ENCODE measurements around the gene MAPK8.

The MAPK8 gene

DNA sequence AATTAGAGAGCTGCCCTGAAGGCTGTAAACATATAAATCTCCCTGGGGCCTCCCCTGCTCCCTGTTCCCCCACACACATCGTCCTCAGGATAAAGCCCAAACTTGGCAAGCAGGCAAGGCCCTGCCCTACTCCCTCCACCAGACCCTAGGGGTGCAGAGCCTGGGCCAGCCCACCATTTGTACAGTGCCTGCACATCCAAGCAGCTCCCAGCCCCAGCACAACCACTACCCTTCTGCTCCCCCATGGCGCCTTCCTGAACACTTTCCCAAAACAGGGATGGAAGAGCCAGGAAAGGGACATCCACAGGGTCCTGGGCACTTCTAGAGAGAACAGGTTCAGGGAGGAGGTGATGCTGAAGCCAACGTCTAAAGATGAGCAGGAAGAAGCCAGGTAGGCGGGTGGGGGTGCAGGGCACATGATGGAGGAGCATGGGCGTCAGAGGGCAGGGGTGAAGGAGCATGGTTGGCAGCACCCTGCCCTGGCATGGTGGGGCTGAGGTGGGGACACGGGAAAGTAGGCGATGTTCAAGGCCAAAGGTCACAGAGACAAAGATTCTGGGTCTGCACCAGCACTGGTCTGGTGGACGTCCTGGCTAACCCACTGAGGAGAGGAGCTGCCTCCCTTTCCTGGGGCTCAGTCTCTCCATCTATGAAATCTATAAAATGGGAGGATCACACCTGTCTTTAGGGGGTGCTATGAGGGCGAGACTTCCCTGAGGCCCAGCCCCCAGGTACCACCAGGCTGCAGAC lies 157.8 kb downstream of the MAPK8 start:
- no peak overlapping the region for H3K27ac Mint-ChIP-seq
- no peaks in the 10 kb centered on the region for H3K27me3 Mint-ChIP-seq
- H3K9me3 Mint-ChIP-seq = no peaks in the 10 kb centered on the region
- no peaks in the 10 kb centered on the region for H3K4me1 Mint-ChIP-seq
- no peak for ATAC-seq
- no peak overlapping the region for H3K4me3 Mint-ChIP-seq
- DNase-seq = no peak
- H3K36me3 Mint-ChIP-seq (ENCODE audit: low read depth) = no peaks in the 10 kb centered on the region

DNA sequence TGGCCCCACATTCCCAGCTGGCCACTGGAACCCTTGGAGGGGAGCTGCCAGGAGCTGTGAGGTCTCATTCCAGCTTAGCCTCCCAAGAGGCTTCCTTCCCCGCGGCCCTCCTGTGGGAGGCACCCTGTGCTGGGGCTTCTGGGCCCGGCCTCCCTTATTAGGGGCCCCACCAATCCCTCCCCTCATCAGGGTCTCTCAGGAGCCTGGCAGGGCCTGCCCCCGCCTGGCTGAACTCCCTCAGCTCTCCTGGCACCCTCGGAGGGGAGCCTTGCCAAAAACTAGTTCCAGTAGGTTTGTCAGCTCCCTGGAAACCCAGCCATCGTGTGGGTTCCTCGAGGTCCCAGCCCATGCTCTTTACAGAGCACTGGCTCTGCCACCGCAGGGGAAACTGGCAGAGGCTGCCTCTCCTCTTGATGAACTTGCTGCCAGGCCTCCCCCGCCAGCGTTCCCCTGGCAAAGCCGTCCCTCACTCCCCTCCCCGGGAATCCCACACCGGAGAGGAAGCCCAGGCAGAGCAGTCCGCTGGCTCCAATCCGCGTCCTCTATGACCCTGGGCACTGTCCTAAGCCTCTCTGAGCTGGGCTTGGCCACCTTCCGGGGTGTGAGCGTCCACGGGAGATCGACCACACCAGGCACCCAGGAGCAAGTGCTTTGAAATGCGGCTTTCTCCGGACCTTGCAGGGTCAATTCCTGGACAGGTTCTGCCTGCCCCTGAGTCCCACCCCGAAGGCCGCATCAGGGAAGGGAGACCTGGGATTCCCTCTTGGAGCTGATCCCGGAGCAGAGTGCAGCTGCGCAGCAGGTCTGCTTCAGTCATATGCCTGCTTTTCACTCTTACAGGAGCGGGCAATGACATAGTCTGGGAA lies 158.6 kb downstream of the MAPK8 start:
- no peak for ATAC-seq
- Mint-ChIP-seq H3K36me3 (ENCODE audit: low read depth) (no peaks in the 10 kb centered on the region), H3K4me3 (no peak overlapping the region), H3K9me3 (no peaks in the 10 kb centered on the region), H3K4me1 (no peaks in the 10 kb centered on the region), H3K27ac (no peak overlapping the region), H3K27me3 (no peaks in the 10 kb centered on the region)
- no peak for DNase-seq

DNA sequence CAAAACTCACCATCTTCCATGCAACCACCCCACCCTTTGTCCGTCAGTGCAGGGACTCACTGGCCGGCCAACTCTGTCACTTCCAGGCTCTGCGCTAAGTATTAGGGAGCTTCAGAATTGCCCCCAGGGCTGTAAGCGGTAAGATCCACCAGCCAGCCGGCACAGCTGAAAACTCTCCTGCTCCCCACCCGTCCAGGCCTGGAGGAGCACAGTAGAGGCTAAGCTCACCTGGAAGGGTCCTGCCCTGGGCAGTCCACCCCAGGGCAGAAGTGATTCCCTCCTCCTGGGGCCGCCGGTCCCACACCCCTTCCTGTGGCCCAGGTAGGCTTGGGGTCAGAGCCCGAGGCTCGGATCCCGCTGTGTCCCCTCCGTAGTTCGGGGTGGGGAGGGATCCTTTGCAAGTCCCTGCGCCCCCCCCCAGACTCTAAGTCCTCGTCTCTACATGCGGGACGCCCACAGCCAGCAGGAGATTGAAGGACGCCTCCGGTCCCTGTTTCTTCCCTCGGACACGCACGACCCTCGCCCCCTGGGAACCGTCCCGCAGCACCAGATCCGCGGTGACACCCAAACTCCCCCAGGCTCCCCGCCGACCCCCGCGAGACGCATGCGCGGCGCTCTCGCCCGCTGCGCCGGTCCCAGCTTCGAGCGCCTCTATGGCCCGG lies 159.5 kb downstream of the MAPK8 start:
- Mint-ChIP-seq H3K9me3 (no peaks in the 10 kb centered on the region), H3K27me3 (no peaks in the 10 kb centered on the region), H3K27ac (no peak overlapping the region), H3K36me3 (ENCODE audit: low read depth) (no peaks in the 10 kb centered on the region), H3K4me3 (no peak overlapping the region), H3K4me1 (no peaks in the 10 kb centered on the region)
- ATAC-seq (no peak), DNase-seq (no peak)

DNA sequence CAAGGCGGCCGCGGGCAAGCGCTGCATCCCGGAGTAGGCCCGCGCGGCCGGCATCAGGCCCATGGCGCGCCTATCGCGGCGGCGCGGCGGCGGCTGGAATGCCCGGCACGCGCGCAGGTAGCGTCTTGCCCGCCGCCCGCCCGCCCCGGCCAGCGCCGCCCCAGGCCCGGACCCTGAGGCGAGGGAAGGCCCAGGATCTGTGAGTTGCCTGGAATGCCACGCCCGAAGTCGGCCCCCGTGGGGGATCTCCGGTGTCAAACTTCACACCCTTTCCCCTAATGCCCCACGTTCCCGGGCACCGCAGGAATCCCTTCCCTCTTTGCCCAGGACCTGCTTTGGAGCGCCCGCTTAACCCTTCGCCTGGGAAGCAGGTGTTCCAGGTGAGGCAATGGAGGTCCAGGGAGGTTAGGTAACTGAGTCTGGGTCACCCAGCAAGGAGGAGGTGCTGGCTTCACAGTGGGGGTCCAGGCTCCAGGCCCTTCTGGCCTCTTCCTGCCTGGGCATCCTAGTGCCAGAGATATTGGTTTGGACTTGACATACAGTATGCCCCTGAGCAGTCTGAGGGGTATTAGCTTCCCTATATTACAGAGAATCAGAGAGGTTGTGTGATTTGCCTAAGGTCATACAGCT lies 160.2 kb downstream of the MAPK8 start:
- no peak overlapping the region for H3K27ac Mint-ChIP-seq
- H3K27me3 Mint-ChIP-seq = no peaks in the 10 kb centered on the region
- ATAC-seq (no peak), DNase-seq (no peak)
- no peaks in the 10 kb centered on the region for H3K4me1 Mint-ChIP-seq
- no peaks in the 10 kb centered on the region for H3K9me3 Mint-ChIP-seq
- no peaks in the 10 kb centered on the region for H3K36me3 Mint-ChIP-seq (ENCODE audit: low read depth)
- no peak overlapping the region for H3K4me3 Mint-ChIP-seq

DNA sequence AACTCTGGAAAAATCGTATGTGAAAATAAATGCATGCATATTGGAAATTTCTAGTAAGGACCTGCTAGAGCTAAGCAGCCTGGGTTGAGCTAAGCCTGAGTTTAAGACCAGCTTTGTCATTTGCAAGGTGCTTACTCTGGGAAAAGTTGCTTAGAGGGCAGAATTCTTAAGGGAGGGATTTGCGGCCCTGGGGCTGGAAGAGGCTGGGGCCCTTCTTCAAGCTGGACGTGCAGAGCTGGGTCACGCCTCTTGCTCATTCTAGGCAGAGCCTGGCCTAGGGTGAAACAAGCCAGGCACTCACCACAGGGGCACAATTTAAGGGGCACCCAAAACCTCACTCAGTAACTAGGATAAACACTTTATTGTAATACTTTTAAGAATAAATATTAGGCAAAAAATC lies 161.2 kb downstream of the MAPK8 start:
- Mint-ChIP-seq H3K27me3 (no peaks in the 10 kb centered on the region), H3K27ac (no peak overlapping the region), H3K4me3 (no peak overlapping the region), H3K36me3 (ENCODE audit: low read depth) (no peaks in the 10 kb centered on the region), H3K4me1 (no peaks in the 10 kb centered on the region), H3K9me3 (no peaks in the 10 kb centered on the region)
- ATAC-seq (no peak), DNase-seq (no peak)

DNA sequence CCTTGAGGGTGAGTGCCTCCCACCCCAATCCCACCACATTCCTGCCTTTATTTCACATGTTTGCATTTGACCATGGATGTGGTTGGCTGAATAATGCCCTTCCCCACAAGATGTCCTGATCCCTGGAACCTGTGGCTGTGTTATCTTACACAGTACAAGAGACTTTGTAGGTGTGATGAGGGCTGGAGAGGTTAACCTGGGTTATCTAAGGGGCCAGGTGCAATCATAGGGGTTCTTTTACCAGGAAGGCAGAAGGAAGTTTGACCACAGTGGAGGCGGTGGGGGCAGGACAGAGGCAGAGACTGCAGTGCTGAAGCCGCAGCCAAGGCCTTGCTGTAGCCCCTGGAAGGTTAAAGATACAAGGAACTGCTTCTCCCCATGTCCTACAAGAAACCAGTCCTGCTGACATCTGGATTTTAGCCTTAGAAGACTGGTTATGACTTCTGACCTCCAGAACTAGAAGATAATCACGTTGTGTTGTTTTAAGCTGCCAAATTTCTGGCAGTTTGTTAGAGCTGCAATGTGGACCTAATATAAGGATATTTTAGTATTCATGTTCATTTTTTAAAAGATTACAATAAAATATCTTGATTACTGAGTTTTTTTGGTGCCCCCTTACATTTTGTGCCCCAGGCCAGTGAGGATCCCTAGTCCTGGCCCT lies 161.8 kb downstream of the MAPK8 start:
- no peak overlapping the region for H3K4me3 Mint-ChIP-seq
- no peak for ATAC-seq
- no peak overlapping the region for H3K27ac Mint-ChIP-seq
- H3K9me3 Mint-ChIP-seq = no peaks in the 10 kb centered on the region
- DNase-seq = no peak
- H3K36me3 Mint-ChIP-seq (ENCODE audit: low read depth) = no peaks in the 10 kb centered on the region
- no peaks in the 10 kb centered on the region for H3K4me1 Mint-ChIP-seq
- no peaks in the 10 kb centered on the region for H3K27me3 Mint-ChIP-seq

DNA sequence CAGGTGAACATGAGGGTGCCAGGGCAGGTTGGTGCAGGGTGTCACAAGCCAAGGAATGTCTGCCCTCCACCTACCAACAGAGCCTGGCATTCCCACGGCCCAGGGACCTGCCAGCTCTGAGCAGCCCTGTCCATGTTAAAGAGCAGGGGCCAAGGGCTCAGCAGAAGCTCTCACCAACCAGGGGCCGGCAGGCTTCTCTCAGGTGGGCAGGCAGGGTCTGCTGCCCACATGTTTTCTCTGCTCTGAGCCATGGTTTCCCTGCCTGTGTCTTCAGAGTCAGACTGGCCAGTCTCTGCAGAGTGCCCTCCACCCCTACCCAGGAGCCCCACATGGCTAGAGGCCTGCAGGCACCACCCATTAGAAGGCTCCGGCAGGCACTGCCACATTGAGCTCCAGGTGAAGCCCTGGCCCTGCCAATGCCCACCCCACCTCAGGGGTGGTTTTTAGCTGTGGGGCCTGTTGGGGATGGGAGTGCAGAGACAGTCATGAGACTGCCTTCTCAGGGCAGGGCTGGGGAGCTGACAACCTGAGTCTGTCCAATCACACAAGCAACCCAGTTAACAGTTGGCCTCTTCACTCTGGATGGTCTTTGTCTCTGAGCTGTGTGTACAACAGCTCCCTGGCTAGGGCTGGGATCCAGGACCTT lies 162.5 kb downstream of the MAPK8 start:
- H3K4me3 Mint-ChIP-seq = no peak overlapping the region
- no peaks in the 10 kb centered on the region for H3K4me1 Mint-ChIP-seq
- no peak overlapping the region for H3K27ac Mint-ChIP-seq
- no peaks in the 10 kb centered on the region for H3K9me3 Mint-ChIP-seq
- no peak for ATAC-seq
- no peaks in the 10 kb centered on the region for H3K27me3 Mint-ChIP-seq
- H3K36me3 Mint-ChIP-seq (ENCODE audit: low read depth) = no peaks in the 10 kb centered on the region
- DNase-seq = no peak

DNA sequence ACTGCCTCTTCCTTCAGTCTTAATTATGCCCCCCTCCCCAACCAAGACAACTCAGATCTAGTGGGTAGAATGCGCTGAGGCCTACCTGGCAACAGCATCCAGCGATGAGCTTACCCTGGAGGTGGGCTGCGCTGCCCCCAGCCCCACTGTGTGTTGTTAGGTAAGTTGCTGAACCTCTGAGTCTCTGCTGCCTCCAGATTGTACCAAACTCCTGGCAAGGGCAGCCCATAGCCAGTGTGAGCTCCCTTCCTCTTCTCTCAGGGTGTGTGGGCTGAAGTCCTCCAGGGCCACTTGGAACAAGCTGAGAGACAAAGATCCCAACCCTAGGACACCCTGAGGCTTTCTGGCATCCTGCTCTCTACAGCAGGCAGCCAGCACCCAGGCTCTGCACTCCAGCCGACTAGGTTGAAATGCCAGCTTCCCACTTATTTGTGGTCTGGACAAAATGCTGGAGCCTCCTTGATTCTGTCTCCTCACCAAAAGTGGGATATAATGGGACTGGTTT lies 163.1 kb downstream of the MAPK8 start:
- Mint-ChIP-seq H3K4me1 (no peaks in the 10 kb centered on the region), H3K27me3 (no peaks in the 10 kb centered on the region), H3K9me3 (no peaks in the 10 kb centered on the region), H3K4me3 (no peak overlapping the region), H3K27ac (no peak overlapping the region), H3K36me3 (ENCODE audit: low read depth) (no peaks in the 10 kb centered on the region)
- ATAC-seq (no peak), DNase-seq (no peak)

DNA sequence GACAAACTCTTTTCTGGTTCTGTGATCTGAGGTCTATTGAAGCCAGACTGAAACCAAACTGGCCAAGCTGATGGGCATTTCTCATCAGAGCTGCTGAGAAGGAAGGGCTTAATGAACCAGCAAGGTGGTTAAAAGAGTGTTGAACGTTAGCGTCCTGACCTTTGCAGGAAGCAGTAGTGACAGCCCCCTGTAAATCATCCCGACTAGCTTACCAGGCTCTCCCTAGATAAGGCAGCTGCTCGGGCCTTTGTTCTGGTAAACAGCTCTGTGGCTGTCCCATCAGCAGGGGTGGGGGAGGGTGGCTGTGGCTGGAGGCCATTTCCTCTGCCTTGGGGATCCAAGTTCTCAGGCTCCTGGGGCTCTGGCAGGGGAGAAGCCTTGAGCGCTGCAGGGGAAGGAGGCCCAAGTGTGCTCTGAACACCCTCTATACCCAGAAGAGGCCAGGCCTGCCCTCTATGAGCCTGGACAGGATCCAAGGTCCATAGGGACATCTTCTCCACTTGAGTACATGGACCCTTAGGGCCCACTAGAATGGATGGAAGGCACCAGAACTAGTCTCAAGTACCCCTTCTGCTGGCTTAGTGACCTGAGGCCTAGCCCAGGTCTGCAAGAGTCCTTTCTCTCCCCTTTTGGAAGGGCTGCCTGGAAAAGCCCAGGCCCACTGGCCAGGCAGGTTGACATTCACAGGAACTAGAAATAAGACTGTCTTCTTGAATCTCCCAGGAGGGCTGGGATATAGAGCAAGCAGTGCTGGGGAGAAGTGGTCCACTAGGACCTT lies 163.8 kb downstream of the MAPK8 start:
- Mint-ChIP-seq H3K4me3 (no peak overlapping the region), H3K36me3 (ENCODE audit: low read depth) (no peaks in the 10 kb centered on the region), H3K27ac (no peak overlapping the region), H3K27me3 (no peaks in the 10 kb centered on the region), H3K9me3 (no peaks in the 10 kb centered on the region), H3K4me1 (no peaks in the 10 kb centered on the region)
- ATAC-seq = no peak
- no peak for DNase-seq

DNA sequence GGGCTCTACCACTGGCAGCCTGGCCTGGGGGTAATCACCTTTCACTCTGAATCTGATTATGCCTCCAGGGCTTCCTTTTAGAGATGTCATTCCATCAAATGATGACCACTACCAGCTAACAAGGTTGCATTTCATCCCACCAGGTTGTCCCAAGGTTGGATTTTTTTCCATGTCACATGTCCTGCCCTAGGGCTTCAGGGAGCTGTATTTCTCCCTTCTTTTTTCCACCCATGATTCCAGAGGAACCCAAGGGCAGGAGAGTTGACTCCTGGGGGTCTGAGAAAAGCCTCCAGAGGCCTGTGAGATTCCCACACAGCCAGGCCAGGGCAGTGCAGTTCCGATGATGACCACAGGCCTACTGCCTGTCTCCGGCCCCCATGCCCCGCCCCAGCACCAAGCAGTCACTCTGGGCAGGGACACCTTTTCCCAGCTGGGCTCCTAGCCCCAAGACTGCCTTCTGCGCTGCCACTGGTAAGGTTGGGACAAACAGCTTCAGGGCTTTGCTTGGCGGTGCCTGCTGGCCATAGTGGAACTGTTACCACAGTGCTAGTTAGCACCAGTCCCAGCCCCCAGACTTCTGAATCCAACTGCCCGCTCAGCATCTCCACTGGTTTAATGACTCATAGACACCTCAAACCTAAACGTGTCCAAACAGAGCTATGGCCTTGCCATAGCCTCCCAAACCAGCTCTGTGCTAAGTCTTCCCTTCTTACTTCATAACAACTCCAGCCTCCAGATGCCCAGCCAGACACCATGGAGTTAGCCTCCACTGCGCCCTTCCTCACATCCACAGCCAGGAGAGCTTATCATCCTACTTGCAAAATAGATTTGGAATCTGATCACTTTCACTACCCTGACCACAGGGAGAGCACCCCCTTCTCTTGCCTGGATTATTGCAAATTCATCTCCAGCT lies 164.7 kb downstream of the MAPK8 start:
- H3K9me3 Mint-ChIP-seq = no peaks in the 10 kb centered on the region
- H3K36me3 Mint-ChIP-seq (ENCODE audit: low read depth) = no peaks in the 10 kb centered on the region
- ATAC-seq (no peak), DNase-seq (no peak)
- no peaks in the 10 kb centered on the region for H3K27me3 Mint-ChIP-seq
- no peaks in the 10 kb centered on the region for H3K4me1 Mint-ChIP-seq
- H3K27ac Mint-ChIP-seq = no peak overlapping the region
- H3K4me3 Mint-ChIP-seq = no peak overlapping the region

DNA sequence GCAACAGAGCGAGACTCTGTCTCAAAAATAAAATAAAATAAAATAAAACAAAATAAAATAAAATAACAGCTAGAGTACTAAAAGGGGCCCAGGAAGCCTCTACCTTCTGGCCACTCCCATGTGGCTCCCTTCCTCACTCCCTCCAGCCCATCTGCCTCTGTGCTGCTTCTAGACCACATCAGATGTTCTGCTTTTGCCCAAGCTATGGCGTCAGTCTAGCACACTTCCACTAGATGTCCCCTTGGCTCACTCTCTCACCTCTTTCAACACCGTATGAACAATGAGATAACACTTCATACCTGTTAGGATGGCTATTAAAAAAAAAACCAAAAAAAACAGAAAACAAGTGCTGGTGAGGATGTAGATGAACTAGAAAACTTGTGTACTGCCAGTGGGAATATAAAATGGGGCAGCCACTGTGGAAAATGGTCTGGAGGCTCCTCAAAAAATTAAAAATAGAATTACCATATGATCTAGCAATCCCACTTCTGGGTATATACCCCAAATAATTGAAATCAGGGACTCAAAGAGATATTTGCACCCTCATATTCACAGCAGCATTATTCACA lies 166.1 kb downstream of the MAPK8 start:
- Mint-ChIP-seq H3K27ac (no peak overlapping the region), H3K4me1 (no peaks in the 10 kb centered on the region), H3K4me3 (no peak overlapping the region)

DNA sequence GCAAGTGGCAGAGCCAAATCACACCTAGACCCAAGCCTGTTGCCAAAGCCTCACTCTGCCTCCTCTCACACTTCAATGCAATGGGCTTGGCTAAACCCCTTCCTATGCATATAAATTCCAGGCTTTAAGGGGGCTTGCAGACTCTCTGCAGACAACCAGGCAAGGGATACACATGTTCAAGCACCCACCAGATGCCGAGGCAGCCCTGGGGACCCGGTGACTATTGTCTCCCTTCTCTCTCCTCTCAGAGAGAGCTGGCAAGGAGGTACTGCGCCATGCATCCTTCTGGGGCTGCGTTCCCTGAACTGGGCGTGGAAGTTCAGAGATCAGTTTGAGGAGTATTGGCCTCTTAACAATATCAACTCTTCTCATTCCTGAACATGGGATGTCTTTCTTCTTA lies 167.2 kb downstream of the MAPK8 start:
- Mint-ChIP-seq H3K27me3 (no peaks in the 10 kb centered on the region), H3K27ac (no peak overlapping the region), H3K4me3 (no peak overlapping the region), H3K4me1 (no peaks in the 10 kb centered on the region), H3K9me3 (no peaks in the 10 kb centered on the region), H3K36me3 (ENCODE audit: low read depth) (no peaks in the 10 kb centered on the region)
- ATAC-seq = no peak
- no peak for DNase-seq

More for the DNA sequence above, 166.1 kb downstream of the MAPK8 start:
- no peak for ATAC-seq
- no peaks in the 10 kb centered on the region for H3K9me3 Mint-ChIP-seq
- H3K27me3 Mint-ChIP-seq = no peaks in the 10 kb centered on the region
- DNase-seq = no peak
- H3K36me3 Mint-ChIP-seq (ENCODE audit: low read depth) = no peaks in the 10 kb centered on the region
